Neural cell (in vitro differentiated cells): ENCODE results near the gene CCDC61.

Experiments used
- CTCF ChIP-seq: fragments of 450-650 bp; IDR thresholded peaks from 2 replicates; pipeline ENCODE4 v1.5.1; 2014; ENCODE audit warnings: antibody characterized with exemption, mild to moderate bottlenecking, moderate library complexity; ENCODE audit not compliant: poor library complexity, severe bottlenecking
- EP300 ChIP-seq: fragments of 450-650 bp; conservative IDR thresholded peaks from 2 replicates; pipeline ENCODE4 v1.6.1; 2014; ENCODE audit warnings: antibody characterized with exemption, mild to moderate bottlenecking, moderate library complexity; ENCODE audit not compliant: poor library complexity, severe bottlenecking
- EZH2 ChIP-seq: fragments of 200-600, 300-800 bp; shearing (Covaris generic), sonication (generic); IDR thresholded peaks from 2 replicates; pipeline ENCODE4 v1.6.1; 2014; ENCODE audit warnings: antibody characterized with exemption, low read length, borderline replicate concordance, mild to moderate bottlenecking; ENCODE audit not compliant: insufficient read depth, poor library complexity, severe bottlenecking
- POLR2AphosphoS5 ChIP-seq: IDR thresholded peaks from 2 replicates; pipeline ENCODE4 v1.6.1; 2012

- TF ChIP-seq EP300 (no peak), CTCF (no peak), POLR2AphosphoS5 (no peak), EZH2 (no peak)
These were observed 23.9 kb upstream of the CCDC61 start for GRCh38 chr19:45971260-45971902.
